Natural killer cell treated with Interleukin-12 subunit alpha and Interleukin-12 subunit beta and Interleukin-15 and Interleukin-18, amount 100 ng/mL, for 72 hours (primary cell): Measurements from ENCODE around the gene AIMP1. TPM values are rescaled to one million over a fixed set of nuclear protein-coding genes. Genes with fewer than 3 reads are reported as not detected.

ENCODE experiments used
- ATAC-seq, 2 donors: fragments of 150-1000 bp; cut with Tn5 transposase in 1 of 2; sonication (Bioruptor Pico), chemical (Tn5 transposase) in 1 of 2; 2 replicates each; pipeline ENCODE4 v1.10.0; 2021
- DNase-seq: peaks from one replicate; pipeline ENCODE4 v3.0.0; 2022; ENCODE audit warnings: low spot score
- H3K27ac Mint-ChIP-seq, 2 donors: 1 replicate in 1 of 2; 2 replicates in 1 of 2; pipeline ENCODE4 v1.8.0; 2022; ENCODE audit warnings: mixed read lengths in 2 of 2, mild to moderate bottlenecking in 1 of 2, moderate library complexity in 1 of 2
- H3K27me3 Mint-ChIP-seq, 2 donors: 1 replicate in 1 of 2; 2 replicates in 1 of 2; pipeline ENCODE4 v1.8.0; 2022; ENCODE audit warnings: mixed read lengths in 2 of 2
- H3K36me3 Mint-ChIP-seq: one replicate; pipeline ENCODE4 v1.8.0; 2022; ENCODE audit warnings: mixed read lengths
- H3K4me1 Mint-ChIP-seq, 2 donors: 1 replicate in 1 of 2; 2 replicates in 1 of 2; pipeline ENCODE4 v1.8.0; 2022; ENCODE audit warnings: low read depth in 2 of 2, mixed read lengths in 2 of 2, mild to moderate bottlenecking in 1 of 2
- H3K4me3 Mint-ChIP-seq: one replicate; pipeline ENCODE4 v1.8.0; 2022; ENCODE audit warnings: mixed read lengths
- H3K9me3 Mint-ChIP-seq: 2 replicates; pipeline ENCODE4 v1.8.0; 2022; ENCODE audit warnings: mixed read lengths
- total RNA-seq, 2 donors: library from RNA; stranded (reverse); gene quantifications; one replicate each; pipeline ENCODE4 v1.2.3, GENCODE V29; 2022

The AIMP1 gene
- 10 to 100 TPM; 51.0 to 54.4 TPM for total RNA-seq

DNA sequence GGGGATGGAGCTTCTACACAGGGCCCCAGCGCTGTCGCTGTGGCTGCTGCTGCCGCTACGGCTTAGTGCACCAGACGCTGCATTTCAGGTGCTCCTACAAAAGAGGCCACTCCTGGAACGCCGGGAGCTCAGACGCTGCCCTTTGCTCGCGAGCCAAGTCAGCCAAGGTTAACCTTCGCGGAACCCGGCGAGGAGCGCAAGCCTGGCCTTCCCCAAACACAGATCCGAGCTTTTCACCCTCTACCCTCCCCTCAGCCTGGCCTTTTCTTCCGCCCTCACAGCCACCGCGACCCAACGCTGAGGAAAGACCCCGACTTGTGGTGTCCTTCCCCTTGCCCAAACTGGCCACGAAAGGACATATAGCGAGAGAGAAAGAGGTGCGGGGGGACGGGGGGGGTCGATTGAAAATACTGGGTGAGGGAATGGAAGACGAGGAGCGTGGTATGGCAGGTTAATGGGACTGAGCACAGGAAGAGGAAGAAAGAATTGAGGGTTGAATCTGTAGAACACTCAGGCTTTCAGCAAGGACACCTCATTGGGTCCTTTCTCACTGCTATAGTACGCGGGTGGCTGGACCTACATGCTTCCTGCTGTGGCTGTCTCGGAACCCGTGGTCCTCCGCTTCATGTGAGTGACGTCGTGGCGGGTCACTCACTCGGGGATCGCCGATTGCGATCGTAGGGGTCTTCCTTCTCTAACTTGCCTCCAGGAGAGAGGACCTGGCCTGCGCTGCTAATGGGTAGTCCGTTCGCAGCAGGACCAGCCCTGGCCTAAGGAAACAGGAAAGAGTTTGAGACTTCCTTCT, at the start of gene AIMP1, which contains the start of gene TBCK:
TSS of gene AIMP1 (plus strand) at position 583 of the 805 bp plus-strand sequence. CDS start 8,460 bp downstream, outside the sequence.
TSS of gene TBCK (minus strand) at position 242 of the 805 bp plus-strand sequence. CDS start 7,249 bp downstream, outside the sequence.
- Mint-ChIP-seq H3K9me3 (no peaks in the 10 kb centered on the region), H3K27ac (no peak within 1 kb of the TSS)
- DNase-seq = peak; percentile 92

DNA sequence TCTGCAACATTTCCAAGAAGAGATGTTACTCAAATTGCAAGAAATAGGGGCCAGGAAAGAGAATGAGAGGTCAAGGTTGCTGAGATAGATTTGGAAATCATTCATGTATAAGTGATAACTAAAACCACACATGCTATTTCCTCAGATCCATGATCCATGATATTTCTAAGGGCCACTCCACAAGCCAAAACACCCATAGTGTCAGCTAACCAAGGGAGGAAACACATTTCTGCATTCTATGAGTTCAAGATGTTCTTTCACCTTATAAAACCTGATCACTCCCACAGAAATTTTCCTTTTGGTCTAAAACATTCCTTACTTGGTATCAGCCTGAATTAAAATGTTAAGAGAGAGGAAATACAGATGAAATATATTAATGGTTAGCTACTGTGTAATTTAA, 47.6 kb upstream of the AIMP1 start:
- Mint-ChIP-seq H3K4me1 (no peaks in the 10 kb centered on the region), H3K27me3 (no peaks in the 10 kb centered on the region), H3K36me3 (no peaks in the 10 kb centered on the region), H3K27ac (no peak overlapping the region), H3K9me3 (no peaks in the 10 kb centered on the region), H3K4me3 (no peak overlapping the region)
- DNase-seq (no peak), ATAC-seq (no peak)

More for the DNA sequence above, at the start of gene AIMP1, which contains the start of gene TBCK:
- Mint-ChIP-seq H3K36me3 (peaks cover 4% of the 10 kb centered on the region), H3K4me3 (no peak within 1 kb of the TSS), H3K4me1 (peaks cover 10 to 24% of the 10 kb centered on the region in 2 donors), H3K27me3 (no peaks in the 10 kb centered on the region)
- ATAC-seq = peak; percentile 94 to 96

DNA sequence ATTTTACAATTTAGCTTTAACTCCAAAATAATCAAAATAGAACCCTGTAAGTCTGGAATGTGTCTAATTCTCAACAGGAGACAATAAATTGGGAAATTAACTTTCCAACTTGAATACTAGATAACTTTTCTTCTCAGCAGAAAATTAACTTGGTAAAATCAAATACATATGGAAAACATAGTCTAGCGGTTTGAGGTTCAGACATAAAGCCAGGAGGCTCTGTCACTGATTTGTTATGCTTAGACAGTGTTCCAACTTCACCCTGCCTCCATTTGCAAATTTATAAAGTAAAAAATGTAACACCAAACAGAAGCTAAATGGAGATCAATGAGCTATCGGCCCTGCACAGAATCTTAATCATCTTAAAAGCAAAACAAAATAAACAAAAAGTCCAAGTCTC, 46.6 kb upstream of the AIMP1 start:
- Mint-ChIP-seq H3K27me3 (no peaks in the 10 kb centered on the region), H3K36me3 (peaks cover 6% of the 10 kb centered on the region), H3K4me3 (no peak overlapping the region), H3K4me1 (peaks cover 4 to 6% of the 10 kb centered on the region in 2 donors), H3K9me3 (no peaks in the 10 kb centered on the region), H3K27ac (no peak overlapping the region)
- DNase-seq (no peak), ATAC-seq (no peak)

DNA sequence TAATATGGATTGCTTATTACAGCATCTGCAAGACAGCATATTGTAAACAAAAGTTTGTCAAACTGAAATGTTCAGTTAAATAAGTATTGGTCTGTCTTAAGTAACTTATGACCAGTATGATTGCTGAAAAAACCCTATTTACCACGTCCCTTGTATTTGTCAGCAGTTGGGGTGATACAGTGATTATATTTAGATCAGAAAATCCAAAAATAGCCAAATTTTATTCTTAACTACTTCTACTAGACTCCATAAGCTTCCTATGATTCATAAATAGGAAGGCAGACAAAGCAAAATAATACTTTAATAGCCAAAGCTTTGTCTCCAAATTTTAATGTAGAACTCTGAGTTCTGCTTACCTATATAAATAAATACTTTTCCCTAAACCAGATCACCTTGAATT, 45.6 kb upstream of the AIMP1 start:
- Mint-ChIP-seq H3K27me3 (no peaks in the 10 kb centered on the region), H3K9me3 (no peaks in the 10 kb centered on the region), H3K4me3 (no peak overlapping the region), H3K4me1 (peaks cover 4 to 8% of the 10 kb centered on the region in 2 donors), H3K36me3 (peaks cover 6% of the 10 kb centered on the region), H3K27ac (no peak overlapping the region)
- DNase-seq (no peak), ATAC-seq (no peak)

DNA sequence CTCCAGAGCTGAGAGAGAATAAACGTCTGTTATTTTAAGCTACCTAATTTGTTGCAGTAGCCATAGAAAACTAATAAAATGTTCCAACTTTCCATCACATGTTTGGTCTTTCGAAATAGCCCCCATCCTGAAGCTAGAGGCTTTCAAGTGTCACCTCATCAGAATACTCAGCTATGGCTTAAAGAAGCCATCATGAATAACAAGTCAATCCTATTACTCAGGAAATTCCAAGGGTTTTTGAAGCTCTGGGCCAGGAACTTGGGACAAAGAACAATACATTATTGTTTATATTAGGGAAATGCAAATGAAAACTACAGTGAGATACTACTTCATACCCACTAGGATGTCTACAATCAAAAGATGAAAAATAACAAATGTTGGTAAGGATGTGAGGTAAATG, 42.5 kb upstream of the AIMP1 start:
- peaks cover 4 to 8% of the 10 kb centered on the region in 2 donors for H3K4me1 Mint-ChIP-seq
- ATAC-seq (no peak), DNase-seq (no peak)
- peaks cover 6% of the 10 kb centered on the region for H3K36me3 Mint-ChIP-seq
- no peaks in the 10 kb centered on the region for H3K9me3 Mint-ChIP-seq
- H3K4me3 Mint-ChIP-seq = no peak overlapping the region
- no peak overlapping the region for H3K27ac Mint-ChIP-seq
- H3K27me3 Mint-ChIP-seq = no peaks in the 10 kb centered on the region

DNA sequence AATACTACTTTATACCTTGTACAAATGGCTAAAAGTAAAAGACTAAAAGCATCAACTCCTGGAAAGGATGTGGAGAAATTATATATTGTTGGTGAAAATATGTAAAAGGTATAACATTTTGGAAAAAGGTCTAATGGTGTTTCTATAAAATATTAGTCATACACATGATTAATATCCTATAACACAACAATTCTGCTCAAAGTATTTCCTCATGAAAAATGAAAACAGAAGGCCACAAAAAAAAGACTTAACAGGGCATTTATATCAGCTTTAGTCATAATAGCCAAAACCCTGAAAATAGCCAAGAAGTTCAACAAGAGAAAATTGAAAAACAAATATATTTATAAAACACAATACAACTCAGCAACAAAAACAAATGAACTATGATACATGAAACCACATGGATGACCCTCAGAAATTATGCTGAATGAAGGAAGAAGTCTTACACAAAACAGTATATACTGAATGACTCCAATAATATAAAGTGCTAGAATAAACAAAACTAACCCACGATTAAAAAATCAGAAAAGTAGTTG, 39.1 kb upstream of the AIMP1 start:
- ATAC-seq = no peak
- Mint-ChIP-seq H3K36me3 (peaks cover 6% of the 10 kb centered on the region), H3K27me3 (no peaks in the 10 kb centered on the region), H3K4me1 (peaks cover 8 to 9% of the 10 kb centered on the region in 2 donors), H3K27ac (no peak overlapping the region), H3K9me3 (no peaks in the 10 kb centered on the region), H3K4me3 (no peak overlapping the region)
- no peak for DNase-seq

DNA sequence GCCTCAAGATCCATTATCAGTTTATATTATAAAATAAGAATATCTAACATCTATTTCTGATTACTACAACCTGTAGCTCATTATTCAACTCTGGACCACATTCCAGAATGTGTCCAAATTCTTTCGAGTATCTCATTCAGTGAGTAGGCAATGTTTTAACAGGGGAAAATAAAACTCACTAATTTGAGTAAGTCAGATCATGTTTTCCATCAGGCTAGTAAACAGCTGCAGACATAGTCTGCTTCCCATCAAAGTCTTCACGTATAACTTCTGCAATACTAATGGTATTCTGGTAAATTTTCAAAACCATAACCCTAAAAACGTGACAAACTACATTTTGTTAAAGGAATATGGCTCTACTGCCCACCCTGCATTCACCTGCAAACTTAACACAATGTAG, 32.1 kb upstream of the AIMP1 start:
- Mint-ChIP-seq H3K27ac (no peak overlapping the region), H3K4me3 (no peak overlapping the region), H3K36me3 (peaks cover 5% of the 10 kb centered on the region), H3K27me3 (no peaks in the 10 kb centered on the region), H3K9me3 (no peaks in the 10 kb centered on the region), H3K4me1 (peaks cover 0 to 5% of the 10 kb centered on the region in 2 donors)
- ATAC-seq (no peak), DNase-seq (no peak)

DNA sequence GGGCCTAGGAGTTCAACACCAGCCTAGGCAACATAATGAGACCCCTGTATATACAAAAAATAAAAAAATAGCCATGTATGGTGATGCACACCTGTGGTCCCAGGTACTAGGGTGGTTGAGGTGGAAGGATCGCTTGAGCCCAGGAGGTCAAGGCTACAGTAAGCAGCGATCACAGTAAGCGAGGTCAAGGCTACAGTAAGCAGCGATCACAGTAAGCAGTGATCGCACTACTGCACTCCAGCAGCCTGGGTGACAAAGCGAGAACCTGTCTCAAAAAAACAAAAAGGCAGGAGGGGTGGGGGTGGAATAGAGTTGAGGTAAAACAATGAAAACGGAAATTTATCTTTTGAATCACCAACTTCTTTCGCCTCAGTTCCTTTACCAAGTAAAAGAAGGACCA, 29.7 kb upstream of the AIMP1 start:
- H3K9me3 Mint-ChIP-seq = no peaks in the 10 kb centered on the region
- H3K4me1 Mint-ChIP-seq = no peaks in the 10 kb centered on the region
- no peak for DNase-seq
- no peaks in the 10 kb centered on the region for H3K27me3 Mint-ChIP-seq
- ATAC-seq = no peak
- H3K4me3 Mint-ChIP-seq = no peak overlapping the region
- no peak overlapping the region for H3K27ac Mint-ChIP-seq
- H3K36me3 Mint-ChIP-seq = peaks cover 5% of the 10 kb centered on the region

DNA sequence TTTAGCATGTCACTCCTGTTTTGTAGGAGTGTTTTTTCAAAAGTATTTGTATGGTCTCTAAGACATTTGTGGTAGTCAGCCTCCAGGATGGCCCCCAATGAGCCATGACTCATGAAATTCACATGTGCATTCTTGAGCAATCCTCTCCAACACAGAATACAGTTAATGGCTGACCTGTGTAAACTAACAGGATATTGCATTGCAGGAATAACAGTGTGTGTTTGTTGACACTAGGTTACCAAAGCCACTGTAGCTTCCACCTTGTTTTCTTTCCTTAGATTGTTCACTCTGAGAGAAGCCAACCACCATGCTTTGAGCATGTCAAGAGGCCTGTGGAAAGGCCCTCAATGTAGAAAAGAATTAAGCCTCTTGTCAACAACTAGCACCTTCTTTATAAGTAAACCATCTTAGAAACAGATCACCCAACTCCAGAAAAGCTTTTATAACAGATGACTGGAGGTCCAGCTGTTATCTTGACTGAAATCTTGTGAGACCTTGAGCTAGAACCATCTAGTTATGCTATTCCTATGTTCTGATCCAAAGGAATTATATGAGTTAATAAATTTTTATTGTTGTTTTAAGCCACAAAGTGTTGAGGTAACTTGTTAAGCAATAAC, 28.9 kb upstream of the AIMP1 start:
- Mint-ChIP-seq H3K4me1 (no peaks in the 10 kb centered on the region), H3K27me3 (no peaks in the 10 kb centered on the region), H3K4me3 (no peak overlapping the region), H3K27ac (no peak overlapping the region), H3K9me3 (no peaks in the 10 kb centered on the region), H3K36me3 (peaks cover 3% of the 10 kb centered on the region)
- ATAC-seq (peak; percentile 70 to 76), DNase-seq (no peak)

DNA sequence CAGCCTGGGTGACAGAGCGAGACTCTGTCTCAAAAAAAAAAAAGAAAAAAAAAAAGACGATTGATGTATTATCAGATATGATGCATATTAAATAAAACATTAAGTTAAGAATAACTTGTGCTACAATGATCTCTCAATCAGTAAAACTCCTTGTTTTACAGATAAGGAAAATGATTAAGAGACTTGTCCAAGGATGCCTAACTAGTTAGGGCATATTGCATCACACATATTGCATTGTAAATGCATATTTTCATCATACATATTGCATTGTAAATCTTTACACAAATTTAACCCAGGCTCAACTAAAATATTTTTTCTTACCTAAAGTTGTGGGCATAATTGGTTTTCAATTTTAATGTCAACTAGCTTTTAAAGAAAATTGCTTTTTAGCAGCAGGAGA, 26.6 kb upstream of the AIMP1 start:
- Mint-ChIP-seq H3K27ac (no peak overlapping the region), H3K4me1 (no peaks in the 10 kb centered on the region), H3K9me3 (no peaks in the 10 kb centered on the region), H3K4me3 (no peak overlapping the region), H3K36me3 (no peaks in the 10 kb centered on the region), H3K27me3 (no peaks in the 10 kb centered on the region)
- ATAC-seq (no peak), DNase-seq (no peak)

DNA sequence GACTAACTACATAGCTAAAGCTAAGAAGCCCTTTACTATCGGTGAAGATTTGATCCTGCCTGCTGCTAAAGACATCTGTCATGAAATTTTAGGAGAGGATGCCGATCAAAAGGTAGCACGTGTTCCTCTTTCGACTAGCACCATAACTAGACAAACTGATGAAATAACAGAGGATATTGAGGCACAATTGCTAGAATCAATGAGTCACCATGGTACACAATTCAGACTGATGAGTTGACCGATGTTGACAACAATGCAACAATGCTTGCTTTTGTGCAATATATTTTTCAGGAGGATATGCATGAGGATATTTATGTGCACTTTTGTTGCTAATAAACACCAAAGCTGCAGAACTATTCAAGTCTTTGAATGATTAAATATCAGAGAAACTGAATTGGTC, 24.7 kb upstream of the AIMP1 start:
- Mint-ChIP-seq H3K27ac (no peak overlapping the region), H3K9me3 (no peaks in the 10 kb centered on the region), H3K4me3 (no peak overlapping the region), H3K27me3 (no peaks in the 10 kb centered on the region), H3K36me3 (no peaks in the 10 kb centered on the region), H3K4me1 (no peaks in the 10 kb centered on the region)
- ATAC-seq = no peak
- DNase-seq = no peak

DNA sequence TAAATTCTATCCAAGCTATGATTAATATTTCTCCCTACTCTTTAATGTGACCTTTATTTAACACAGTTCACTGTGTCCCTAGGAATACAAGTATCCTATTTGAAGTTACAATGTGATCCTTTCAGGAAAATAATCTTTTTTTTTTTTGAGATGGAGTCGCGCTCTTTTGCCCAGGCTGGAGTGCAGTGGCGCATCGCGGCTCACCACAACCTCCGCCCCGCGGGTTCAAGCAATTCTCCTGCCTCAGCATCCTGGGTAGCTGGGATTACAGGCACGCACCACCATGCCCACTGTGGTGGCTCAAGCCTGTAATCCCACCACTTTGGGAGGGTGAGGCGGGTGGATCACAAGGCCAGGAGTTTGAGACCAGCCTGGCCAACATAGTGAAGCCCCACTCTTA, 22.3 kb upstream of the AIMP1 start:
- no peak for DNase-seq
- ATAC-seq = no peak
- H3K27ac Mint-ChIP-seq = no peak overlapping the region
- no peaks in the 10 kb centered on the region for H3K9me3 Mint-ChIP-seq
- H3K4me3 Mint-ChIP-seq = no peak overlapping the region
- H3K27me3 Mint-ChIP-seq = no peaks in the 10 kb centered on the region
- H3K4me1 Mint-ChIP-seq = no peaks in the 10 kb centered on the region
- H3K36me3 Mint-ChIP-seq = no peaks in the 10 kb centered on the region

DNA sequence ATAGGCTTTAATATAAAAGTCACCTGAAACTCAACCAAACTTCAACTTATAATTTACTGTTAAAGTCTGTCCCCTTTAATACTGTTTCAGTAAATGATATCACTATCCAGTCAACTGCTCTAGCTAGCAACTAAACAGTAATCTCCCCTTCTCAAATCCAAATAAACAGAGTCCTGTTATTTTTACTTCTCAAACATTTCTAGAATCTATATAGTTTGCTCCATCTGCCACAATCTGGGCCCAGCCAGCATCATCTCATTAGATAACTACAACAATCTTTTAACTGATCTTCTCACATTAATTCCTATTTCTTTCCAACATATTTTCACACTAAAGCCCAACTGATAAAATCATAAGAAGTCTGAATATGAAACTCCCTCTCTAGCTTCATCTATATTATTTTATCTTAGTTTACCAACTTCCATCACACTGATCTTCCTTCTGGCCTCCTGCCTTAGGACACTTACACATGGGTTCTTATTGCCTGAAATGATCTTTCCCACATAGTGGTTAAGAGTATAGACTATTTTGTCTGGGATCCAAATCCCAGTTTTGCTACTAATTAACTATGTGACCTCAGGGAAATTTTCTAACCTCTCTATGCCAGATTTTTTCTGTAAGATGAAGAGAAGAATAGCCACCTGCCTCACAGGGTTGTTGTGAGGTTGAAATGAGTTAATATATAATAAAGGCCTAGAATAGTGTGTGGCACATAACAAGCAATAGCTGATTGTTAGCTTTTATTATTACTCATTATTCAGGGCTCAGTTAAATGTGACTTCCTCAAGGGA, 18.9 kb upstream of the AIMP1 start:
- ATAC-seq (no peak), DNase-seq (no peak)
- Mint-ChIP-seq H3K36me3 (peaks cover 5% of the 10 kb centered on the region), H3K4me1 (no peaks in the 10 kb centered on the region), H3K9me3 (no peaks in the 10 kb centered on the region), H3K4me3 (no peak overlapping the region), H3K27ac (no peak overlapping the region), H3K27me3 (no peaks in the 10 kb centered on the region)
